GM12865 (cell line): ENCODE measurements around the gene FAM193A.

Source experiments
- DNase-seq: peaks from one replicate; pipeline ENCODE4 v3.0.0; 2010; ENCODE audit warnings: low read depth
- H3K4me3 ChIP-seq: 2 replicates; pipeline ENCODE4 v1.5.1; 2011; ENCODE audit warnings: mild to moderate bottlenecking, low read depth, low read length, control low read depth
- CTCF ChIP-seq: IDR thresholded peaks from 2 replicates; pipeline ENCODE4 v1.5.1; 2011; ENCODE audit warnings: low read length, control low read depth, low read depth, inconsistent platforms; ENCODE audit not compliant: insufficient read depth; ENCODE audit errors: missing control alignments

FAM193A gene

DNA sequence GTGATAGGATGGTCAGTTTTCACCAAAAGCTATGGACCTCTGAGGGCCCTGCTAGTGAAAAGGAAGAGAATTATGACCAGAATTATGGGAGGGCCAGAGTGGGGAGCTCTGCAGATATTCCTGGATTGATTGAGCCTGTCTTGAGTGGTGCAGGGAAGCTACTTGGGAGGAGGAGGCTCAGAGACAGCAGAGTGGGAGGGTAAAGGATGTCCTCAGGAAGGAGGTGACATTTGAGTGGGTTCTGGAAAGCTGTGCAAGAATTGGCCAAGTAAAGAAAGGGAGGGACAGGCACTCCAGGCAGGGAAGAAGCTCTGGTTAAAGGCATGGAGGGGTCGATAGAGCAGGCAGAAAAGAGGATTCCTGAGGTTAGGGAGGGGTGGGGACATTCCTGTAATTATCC, 43.5 kb upstream of the FAM193A start:
- TF ChIP-seq CTCF: no peak
- no peak for DNase-seq
- no peak overlapping the region for H3K4me3 ChIP-seq

- DNase-seq: no peak
- H3K4me3 ChIP-seq: no peak overlapping the region
- no peak for TF ChIP-seq CTCF
These were observed 41.5 kb upstream of the FAM193A start for GRCh38 chr4:2494992-2495391.

- peak; percentile 37 for DNase-seq
- H3K4me3 ChIP-seq: no peak overlapping the region
- no peak for TF ChIP-seq CTCF
These were observed 39.1 kb upstream of the FAM193A start for GRCh38 chr4:2497324-2497723.

GRCh38 chr4:2497931-2498330, 38.5 kb upstream of the FAM193A start:
- TF ChIP-seq CTCF: no peak
- no peak overlapping the region for H3K4me3 ChIP-seq
- DNase-seq: peak; percentile 95

- H3K4me3 ChIP-seq: no peak overlapping the region
- no peak for TF ChIP-seq CTCF
- DNase-seq: no peak
These were observed 35.9 kb upstream of the FAM193A start for GRCh38 chr4:2500547-2500946.

DNA sequence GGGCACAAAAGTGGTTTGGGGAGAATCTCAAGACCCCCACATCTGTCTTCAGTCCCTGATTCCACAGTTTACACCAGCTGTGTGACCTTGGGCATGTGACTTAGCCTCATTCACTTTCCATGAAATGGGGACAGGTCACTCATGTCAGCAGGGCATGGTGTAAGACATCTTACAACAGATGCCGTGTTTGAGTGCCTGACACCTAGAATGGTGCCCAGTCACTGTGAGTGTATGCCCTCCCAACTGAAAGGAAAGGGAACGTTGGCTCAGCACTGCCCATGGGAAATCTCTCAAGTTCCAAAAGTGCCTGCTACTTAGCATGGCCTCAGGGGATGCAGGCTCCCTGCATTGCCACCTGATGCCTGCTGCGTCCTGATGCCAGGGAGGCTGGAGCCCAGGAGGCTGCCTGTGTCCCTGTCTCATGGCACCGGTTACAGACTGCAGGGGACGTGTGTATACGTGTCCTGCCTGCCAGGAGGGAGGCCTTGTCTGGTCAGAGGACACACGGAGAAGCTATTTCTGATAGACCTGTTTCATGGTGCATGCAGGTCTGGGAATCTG, 35.3 kb upstream of the FAM193A start:
- DNase-seq: no peak
- no peak for TF ChIP-seq CTCF
- no peak overlapping the region for H3K4me3 ChIP-seq

DNA sequence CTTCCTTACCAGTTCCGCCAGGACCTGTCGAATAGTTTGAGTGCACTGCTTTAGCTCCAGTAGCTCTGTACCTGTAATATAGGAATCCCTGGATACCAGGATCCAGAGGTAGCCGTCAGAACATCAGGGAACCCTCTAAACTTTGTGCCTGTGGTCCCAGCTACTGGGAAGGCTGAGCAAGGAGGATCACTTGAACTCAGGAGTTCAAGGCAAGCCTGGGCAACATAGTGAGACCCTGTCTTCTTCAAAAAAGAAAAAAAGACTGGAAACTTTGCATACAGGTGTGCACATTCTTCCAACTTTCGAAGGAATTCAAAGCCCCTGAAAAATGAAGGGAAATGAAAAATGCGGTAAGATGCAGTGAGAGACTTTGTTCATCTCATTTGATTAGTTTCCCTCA, 32.6 kb upstream of the FAM193A start:
- no peak for TF ChIP-seq CTCF
- H3K4me3 ChIP-seq: no peak overlapping the region
- DNase-seq: no peak
